BE2C (cell line): Measurements from ENCODE around the gene HDAC4.

Experiments used
- DNase-seq: peaks from one replicate; pipeline ENCODE4 v3.0.0-alpha.2; 2020
- H3K27me3 ChIP-seq: fragments of 250-450 bp; sonication (Bioruptor Pico); 2 replicates; pipeline ENCODE4 v1.5.1; 2020; ENCODE audit warnings: mild to moderate bottlenecking
- H3K36me3 ChIP-seq: fragments of 250-450 bp; sonication (Bioruptor Pico); 2 replicates; pipeline ENCODE4 v1.5.1; 2020; ENCODE audit warnings: mild to moderate bottlenecking
- H3K4me1 ChIP-seq: fragments of 250-450 bp; sonication (Bioruptor Pico); 2 replicates; pipeline ENCODE4 v1.5.1; 2020
- H3K4me3 ChIP-seq: 2 replicates; pipeline ENCODE4 v1.5.1; 2011; ENCODE audit warnings: low read depth, low read length
- H3K9me3 ChIP-seq: fragments of 250-450 bp; sonication (Bioruptor Pico); 2 replicates; pipeline ENCODE4 v1.5.1; 2020
- TF ChIP-seq, protein P1 (sequence below): IDR thresholded peaks from 2 replicates; pipeline ENCODE4 v1.5.1; 2012; ENCODE audit warnings: mild to moderate bottlenecking, low read depth, low read length

Gene HDAC4

DNA sequence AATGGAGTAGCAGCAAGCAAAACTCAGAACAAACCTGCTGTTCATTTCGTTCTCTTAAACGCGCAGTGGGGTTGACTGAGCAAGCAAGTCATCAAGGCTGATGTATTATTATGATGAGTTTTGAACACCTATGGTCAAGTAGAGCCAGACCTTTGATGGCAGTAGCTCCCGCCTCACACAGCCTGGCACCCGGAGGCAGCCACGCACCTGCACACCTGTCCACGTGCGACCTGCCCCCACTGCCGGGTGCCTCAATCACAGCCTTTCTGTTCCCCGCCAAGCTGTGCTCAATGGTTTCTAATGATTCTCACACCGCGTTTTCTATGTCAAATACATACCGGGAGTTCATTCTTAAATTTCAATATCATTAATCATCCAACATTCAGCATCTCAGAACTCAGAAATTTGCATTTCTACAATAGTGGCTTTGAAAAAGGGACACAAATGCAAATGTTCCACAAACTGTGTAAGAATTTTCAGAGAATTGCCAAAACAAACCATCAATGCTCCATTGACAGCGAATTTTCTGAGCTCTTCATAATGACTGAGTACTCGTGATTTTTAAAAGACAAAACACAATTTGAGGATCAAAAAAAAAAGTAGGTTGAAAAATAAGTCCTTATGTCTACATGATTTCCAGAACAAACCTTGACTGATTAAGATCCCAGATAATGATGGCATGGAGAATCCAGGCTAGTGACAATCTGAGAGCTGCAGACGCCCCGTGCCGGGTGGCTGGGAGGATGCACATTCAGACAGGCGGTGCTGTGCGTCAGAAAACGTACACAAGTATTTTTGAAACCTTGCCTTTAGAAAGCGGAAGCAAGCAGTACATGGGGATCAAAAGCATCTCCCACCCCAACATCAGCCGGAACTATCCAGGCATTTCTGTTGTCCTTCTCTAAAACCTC lies 56.6 kb downstream of the HDAC4 start:
- Histone ChIP-seq H3K9me3 (no peaks in the 10 kb centered on the region), H3K4me1 (no peaks in the 10 kb centered on the region), H3K27me3 (no peaks in the 10 kb centered on the region), H3K36me3 (no peaks in the 10 kb centered on the region; the same call in 1 of the 2 replicates), H3K4me3 (no peak overlapping the region)
- TF ChIP-seq, protein P1, sequence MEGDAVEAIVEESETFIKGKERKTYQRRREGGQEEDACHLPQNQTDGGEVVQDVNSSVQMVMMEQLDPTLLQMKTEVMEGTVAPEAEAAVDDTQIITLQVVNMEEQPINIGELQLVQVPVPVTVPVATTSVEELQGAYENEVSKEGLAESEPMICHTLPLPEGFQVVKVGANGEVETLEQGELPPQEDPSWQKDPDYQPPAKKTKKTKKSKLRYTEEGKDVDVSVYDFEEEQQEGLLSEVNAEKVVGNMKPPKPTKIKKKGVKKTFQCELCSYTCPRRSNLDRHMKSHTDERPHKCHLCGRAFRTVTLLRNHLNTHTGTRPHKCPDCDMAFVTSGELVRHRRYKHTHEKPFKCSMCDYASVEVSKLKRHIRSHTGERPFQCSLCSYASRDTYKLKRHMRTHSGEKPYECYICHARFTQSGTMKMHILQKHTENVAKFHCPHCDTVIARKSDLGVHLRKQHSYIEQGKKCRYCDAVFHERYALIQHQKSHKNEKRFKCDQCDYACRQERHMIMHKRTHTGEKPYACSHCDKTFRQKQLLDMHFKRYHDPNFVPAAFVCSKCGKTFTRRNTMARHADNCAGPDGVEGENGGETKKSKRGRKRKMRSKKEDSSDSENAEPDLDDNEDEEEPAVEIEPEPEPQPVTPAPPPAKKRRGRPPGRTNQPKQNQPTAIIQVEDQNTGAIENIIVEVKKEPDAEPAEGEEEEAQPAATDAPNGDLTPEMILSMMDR, result no peak
- DNase-seq, result no peak

DNA sequence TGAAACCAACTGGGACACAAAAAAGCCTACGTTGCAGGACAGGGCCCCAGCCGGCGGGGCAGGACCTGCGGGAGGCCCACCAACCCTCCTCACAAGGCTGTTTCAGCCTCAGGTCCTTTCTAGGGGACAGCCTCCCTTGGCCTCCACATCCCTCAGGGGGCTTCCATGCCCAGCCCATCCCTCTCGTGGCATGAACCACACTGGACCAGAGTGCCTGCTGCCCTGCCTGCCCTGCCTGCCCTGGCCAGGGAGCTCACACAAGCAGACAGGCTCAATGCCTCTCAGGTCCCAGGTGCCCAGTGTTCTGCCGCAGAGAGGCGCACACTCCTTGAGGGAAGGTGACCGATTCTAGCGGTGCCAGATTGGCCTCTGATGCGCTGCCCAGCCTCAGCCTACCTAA lies 57.4 kb downstream of the HDAC4 start:
- Histone ChIP-seq H3K36me3 (no peaks in the 10 kb centered on the region; the same call in 1 of the 2 replicates), H3K4me3 (no peak overlapping the region), H3K4me1 (no peaks in the 10 kb centered on the region), H3K9me3 (no peaks in the 10 kb centered on the region), H3K27me3 (no peaks in the 10 kb centered on the region)
- DNase-seq, result no peak
- TF ChIP-seq, protein P1, result no peak

DNA sequence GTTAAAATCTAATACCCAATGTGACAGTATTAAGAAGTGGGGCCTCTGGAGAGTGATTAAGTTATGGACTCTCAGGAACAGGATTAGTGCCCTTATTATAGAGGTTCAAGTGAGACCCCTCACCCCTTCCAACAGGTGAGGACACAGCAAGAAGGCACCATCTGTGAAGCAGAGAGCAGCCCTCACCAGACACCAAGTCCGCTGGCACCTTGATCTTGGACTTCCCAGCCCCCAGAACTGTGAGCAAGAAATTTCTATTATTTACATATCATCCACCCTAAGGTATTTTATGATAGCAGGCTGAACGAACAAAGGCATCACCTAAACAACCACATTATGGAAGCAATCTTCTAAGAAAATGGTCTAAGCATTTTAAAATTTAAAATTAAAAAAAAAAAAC lies 59.0 kb downstream of the HDAC4 start:
- no peaks in the 10 kb centered on the region for H3K9me3 ChIP-seq
- H3K4me3 ChIP-seq, result no peak overlapping the region
- H3K27me3 ChIP-seq, result no peaks in the 10 kb centered on the region
- H3K4me1 ChIP-seq, result no peaks in the 10 kb centered on the region
- no peaks in the 10 kb centered on the region; the same call in 1 of the 2 replicates for H3K36me3 ChIP-seq
- DNase-seq, result no peak
- TF ChIP-seq, protein P1, result no peak

DNA sequence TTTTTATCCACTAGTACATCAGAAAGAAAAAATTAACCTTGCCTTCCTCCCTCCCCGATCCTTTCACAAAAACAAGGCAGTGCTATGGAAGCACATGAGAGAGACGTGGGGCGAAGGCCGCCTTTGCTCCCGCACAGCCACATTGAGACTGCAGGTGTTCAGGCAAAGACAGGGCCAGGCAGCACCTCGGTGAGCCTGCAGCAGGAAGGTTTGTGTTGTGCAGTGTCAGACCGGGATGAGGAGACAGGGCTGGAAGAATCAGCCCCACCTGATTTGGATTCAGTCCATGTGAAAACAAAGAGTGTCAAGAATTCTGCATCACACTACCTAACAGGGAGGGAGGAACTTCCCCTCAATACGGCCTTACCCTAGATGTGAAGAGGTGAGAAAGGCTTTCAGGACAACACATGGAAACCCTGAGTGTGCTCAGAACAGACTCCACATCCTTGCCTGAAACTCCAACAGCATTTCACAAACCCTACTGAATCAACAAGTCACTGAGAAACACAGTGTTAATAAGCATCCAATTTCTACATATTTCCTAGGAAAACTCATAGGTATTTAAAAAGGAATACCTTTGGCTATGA lies 59.6 kb downstream of the HDAC4 start:
- H3K36me3 ChIP-seq, result no peaks in the 10 kb centered on the region; the same call in 1 of the 2 replicates
- H3K4me1 ChIP-seq, result no peaks in the 10 kb centered on the region

DNA sequence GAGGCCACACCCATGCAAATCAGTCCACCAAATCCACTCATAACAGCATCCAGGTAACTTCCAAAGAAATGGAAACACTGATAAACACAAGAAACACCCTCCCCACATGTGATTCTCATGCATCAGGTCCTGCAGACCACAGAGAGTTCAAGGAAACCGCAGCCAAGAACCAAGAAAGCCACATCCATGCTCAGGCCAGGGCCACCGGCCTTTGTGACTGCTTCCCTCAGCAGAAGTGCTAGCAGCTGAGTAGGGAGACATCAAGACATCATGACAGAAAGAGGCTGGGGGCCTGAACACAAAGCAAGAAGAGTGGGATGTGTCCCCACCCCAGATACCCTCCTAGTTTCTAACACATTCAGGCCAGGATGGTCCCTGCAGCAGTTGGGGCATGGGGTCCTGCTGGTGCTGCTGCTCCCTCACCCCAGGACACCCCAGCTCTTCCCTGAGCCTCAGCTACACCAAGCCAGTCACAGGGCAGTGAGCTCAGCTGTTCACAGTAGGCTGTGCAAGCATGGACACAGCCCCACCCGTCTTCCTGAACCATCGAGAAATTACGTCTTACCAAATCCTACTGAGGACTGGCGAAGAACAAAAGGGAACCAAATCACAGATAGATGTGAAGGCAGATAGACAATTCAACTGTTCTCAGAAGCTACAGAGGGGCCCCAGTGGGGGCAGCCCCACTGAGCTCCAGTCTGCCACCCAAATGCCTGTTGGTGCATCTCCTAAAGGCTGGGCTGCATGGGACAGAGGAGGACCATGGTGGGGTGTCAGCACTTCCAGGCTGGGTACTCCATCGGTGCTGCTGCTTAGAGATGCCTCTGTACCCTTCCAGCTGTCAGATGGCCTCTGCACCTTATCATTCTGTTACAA lies 60.9 kb downstream of the HDAC4 start:
- Histone ChIP-seq H3K36me3 (no peaks in the 10 kb centered on the region; the same call in 1 of the 2 replicates), H3K4me1 (no peaks in the 10 kb centered on the region), H3K9me3 (no peaks in the 10 kb centered on the region), H3K4me3 (no peak overlapping the region), H3K27me3 (no peaks in the 10 kb centered on the region)
- DNase-seq, result no peak
- TF ChIP-seq, protein P1, result no peak

More for the DNA sequence above, 59.6 kb downstream of the HDAC4 start:
- TF ChIP-seq, protein P1, result no peak
- DNase-seq, result no peak
- Histone ChIP-seq H3K27me3 (no peaks in the 10 kb centered on the region), H3K4me3 (no peak overlapping the region), H3K9me3 (no peaks in the 10 kb centered on the region)
